ENCODE results near the gene RESP18.

DNA sequence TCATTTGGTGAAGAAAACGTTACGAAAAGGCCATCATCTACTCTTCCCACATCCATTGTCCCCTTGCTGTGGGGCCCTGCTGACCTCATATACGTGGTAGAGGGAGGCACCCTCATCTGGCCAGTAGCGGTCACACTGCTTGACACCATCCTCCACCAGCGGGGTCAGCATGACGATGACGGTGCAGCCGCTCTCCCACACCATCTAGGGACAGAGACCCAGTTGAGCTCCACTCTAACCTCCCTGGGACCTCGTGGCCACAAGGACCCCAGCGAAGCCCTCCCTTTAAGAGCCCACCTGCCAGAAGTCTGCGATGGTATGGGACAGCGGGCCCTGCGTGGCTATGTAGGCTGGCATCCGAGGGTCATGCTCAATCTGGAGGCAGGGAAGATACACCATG is 36.4 kb downstream of the RESP18 start:
- TF ChIP-seq POLR2A (IDR thresholded peaks at IDR 0.05): no peak
- TF ChIP-seq, protein P1, sequence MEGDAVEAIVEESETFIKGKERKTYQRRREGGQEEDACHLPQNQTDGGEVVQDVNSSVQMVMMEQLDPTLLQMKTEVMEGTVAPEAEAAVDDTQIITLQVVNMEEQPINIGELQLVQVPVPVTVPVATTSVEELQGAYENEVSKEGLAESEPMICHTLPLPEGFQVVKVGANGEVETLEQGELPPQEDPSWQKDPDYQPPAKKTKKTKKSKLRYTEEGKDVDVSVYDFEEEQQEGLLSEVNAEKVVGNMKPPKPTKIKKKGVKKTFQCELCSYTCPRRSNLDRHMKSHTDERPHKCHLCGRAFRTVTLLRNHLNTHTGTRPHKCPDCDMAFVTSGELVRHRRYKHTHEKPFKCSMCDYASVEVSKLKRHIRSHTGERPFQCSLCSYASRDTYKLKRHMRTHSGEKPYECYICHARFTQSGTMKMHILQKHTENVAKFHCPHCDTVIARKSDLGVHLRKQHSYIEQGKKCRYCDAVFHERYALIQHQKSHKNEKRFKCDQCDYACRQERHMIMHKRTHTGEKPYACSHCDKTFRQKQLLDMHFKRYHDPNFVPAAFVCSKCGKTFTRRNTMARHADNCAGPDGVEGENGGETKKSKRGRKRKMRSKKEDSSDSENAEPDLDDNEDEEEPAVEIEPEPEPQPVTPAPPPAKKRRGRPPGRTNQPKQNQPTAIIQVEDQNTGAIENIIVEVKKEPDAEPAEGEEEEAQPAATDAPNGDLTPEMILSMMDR (IDR thresholded peaks at IDR 0.05): no peak
